DMS 273 treated with DMSO at 0.1 percent for 48 hours (cell line): Measurements from ENCODE around the gene SGSM2.

ENCODE experiments used
- DNase-seq: peaks from one replicate; lab custom pipeline; 2025; lab: John Stamatoyannopoulos, UW

The SGSM2 gene

GRCh38 chr17:2336215-2336851, 968 bp upstream of the SGSM2 start, which contains the start of gene TSR1:
Gene TSR1, minus strand, starts transcription at chr17:2336457. Its CDS starts 30 bp downstream, at chr17:2336427.
- DNase-seq, result peak; percentile 40

GRCh38 chr17:2337544-2338314, 428 bp downstream of the SGSM2 start:
- no peak for DNase-seq

GRCh38 chr17:2338315-2338657, 985 bp downstream of the SGSM2 start:
- no peak for DNase-seq

- no peak for DNase-seq
Observed at GRCh38 chr17:2343421-2343820, 6.1 kb downstream of the SGSM2 start.

DNA sequence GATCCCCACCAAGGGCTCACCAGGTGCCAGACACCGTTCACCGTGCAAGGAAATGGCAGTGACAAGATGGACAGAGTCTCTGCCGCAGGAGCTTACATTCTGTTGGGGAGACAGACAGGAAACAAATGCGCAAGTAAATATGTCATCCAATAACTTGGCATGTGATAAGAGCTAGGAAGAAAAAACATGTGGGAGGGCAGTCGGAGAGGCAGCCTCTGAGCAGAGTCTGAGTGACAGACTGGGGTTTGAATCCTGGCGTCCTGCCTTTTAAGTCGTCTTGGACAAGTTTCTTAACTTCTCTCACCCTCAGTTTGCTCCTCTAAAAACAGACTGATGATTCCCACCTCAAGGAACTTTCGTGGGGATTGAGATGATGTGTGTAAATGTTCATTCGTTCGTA, 7.2 kb downstream of the SGSM2 start:
- no peak for DNase-seq

GRCh38 chr17:2346475-2346874, 9.2 kb downstream of the SGSM2 start:
- DNase-seq, result no peak

DNA sequence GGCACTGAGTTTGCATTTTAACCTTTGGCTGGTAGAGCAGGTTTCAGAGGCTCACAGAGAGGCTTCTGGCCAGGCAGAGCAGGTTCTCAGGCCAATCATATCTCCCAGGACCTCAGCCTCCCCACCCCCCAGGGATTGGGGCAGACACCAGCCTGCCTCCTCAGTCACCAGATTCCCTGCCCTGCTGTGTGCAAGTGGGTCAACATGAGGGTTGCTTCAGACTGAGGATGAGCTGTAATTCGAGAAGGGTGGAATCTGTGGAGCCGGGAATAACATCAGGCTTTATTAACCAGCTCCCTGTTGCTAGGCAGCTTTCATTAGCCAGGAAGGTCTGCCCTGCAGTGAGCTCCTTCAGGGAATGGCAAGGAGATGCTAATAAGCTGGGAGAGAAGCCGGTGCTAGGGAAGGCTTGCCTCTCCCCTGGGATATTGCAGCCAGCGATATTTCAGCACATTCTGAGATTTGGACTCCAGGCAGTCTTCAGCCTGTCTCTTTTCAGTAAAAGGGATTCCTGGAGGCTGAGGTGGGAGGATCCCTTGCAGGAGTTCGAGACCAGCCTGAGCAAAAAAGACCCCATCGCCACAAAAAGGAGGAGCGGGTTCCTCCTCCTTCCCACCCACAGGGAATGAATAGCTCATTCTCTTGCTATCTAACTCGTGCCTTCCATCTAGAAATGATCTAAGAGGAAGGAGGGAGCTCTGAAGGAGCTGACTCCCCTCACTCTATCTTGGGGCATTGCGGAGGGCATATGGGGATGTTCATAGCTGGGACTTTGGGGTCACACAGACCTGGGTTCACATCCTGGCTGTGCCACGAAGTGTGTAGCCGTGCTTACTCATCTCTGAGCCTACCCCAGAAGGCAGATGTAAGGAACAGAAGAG, 10.7 kb downstream of the SGSM2 start:
- peak; percentile 83 for DNase-seq

DNA sequence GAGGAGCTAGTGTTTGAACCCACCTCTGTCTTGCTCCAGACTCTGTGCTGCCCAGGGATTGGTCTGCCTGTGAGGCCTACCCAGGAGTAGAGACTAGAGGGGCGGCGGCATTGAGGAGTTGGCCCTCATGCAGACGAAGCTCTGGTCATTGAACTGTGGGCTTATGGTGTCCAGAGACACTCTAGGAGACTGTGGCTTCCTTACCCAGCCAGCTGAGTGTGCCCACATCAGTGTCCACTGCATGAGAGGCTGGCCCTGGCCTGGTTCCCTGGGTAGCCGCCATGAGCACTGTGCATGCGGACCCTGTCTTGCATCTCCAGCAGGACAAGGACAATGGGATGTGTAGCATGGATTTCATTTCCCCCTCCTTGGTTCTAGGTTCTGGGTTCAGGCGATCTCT, 14.0 kb downstream of the SGSM2 start:
- DNase-seq, result no peak

- DNase-seq, result no peak
Observed at GRCh38 chr17:2354311-2354710, 17.0 kb downstream of the SGSM2 start.

DNA sequence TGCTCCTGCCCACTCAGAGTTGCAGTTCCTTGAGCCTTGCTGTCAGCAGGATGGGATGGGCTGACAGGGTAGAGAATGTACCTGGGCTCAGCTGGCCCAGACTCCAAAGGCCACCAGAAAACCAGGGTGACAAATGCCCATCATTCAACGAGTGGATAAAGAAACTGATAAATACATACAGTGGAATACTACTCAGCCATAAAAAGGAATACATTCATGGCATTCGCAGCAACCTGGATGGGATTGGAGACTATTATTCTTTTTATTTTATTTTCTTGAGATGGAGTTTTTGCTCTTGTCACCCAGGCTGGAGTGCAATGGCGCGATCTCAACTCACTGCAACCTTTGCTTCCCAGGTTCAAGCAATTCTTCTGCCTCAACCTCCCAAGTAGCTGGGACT, 19.9 kb downstream of the SGSM2 start:
- no peak for DNase-seq

- no peak for DNase-seq
Observed at GRCh38 chr17:2357931-2358434, 20.7 kb downstream of the SGSM2 start.

- DNase-seq, result no peak
Observed at GRCh38 chr17:2361010-2361760, 23.9 kb downstream of the SGSM2 start.

GRCh38 chr17:2362016-2362415, 24.7 kb downstream of the SGSM2 start:
- DNase-seq, result no peak

DNA sequence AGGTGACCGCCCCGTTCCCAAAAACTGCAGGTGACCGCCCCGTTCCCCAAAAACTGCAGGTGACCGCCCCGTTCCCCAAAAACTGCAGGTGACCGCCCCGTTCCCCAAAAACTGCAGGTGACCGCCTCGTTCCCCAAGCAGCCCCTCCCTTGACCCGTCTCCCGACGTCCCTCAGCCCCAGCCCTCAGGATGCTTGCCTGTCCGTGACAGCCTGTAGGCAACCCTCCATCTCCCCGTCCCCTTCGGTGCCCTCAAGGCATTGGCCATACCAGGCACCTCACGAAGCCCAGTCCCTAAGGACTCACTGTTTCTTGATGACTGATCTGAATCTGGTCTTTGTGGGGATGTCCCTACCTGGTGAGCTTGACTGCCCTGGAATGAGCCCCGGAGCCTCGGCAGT, 25.1 kb downstream of the SGSM2 start:
- no peak for DNase-seq

GRCh38 chr17:2362881-2363280, 25.6 kb downstream of the SGSM2 start:
- DNase-seq, result no peak

DNA sequence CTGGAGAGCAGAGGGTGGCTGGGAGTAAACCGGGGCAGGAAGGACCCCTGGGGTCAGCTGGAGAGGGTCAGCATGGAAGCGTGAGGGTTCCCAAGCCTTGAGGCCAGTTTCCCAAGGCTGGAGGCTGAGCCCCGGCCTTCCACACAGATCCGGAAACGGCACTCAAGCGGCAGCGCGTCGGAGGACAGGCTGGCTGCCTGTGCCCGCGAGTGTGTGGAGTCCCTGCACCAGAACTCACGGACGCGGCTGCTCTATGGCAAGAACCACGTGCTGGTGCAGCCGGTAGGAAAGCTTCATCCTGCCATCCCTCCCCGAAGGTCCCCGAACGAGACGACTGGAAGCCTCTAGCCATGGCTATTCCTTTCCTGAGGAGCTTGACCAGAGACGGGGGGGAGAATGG, 26.0 kb downstream of the SGSM2 start:
- DNase-seq, result no peak

GRCh38 chr17:2363851-2364762, 26.8 kb downstream of the SGSM2 start:
- DNase-seq, result no peak

DNA sequence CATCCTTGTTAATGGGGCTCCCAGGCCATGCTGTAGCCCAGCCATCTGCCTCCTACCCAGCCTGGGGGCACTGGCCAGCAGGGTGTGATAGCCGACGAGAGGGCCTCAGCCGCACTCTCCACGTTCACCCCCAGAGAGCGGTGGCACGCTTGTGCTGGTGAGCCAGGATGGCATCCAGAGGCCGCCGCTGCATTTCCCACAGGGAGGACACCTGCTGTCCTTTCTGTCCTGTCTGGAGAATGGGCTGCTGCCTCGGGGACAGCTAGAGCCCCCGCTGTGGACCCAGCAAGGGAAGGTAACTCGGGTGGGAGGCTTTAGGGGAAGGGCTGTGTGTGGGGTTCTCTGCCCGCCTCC, 27.4 kb downstream of the SGSM2 start:
- DNase-seq, result no peak

GRCh38 chr17:2365132-2365531, 27.8 kb downstream of the SGSM2 start:
- no peak for DNase-seq

DNA sequence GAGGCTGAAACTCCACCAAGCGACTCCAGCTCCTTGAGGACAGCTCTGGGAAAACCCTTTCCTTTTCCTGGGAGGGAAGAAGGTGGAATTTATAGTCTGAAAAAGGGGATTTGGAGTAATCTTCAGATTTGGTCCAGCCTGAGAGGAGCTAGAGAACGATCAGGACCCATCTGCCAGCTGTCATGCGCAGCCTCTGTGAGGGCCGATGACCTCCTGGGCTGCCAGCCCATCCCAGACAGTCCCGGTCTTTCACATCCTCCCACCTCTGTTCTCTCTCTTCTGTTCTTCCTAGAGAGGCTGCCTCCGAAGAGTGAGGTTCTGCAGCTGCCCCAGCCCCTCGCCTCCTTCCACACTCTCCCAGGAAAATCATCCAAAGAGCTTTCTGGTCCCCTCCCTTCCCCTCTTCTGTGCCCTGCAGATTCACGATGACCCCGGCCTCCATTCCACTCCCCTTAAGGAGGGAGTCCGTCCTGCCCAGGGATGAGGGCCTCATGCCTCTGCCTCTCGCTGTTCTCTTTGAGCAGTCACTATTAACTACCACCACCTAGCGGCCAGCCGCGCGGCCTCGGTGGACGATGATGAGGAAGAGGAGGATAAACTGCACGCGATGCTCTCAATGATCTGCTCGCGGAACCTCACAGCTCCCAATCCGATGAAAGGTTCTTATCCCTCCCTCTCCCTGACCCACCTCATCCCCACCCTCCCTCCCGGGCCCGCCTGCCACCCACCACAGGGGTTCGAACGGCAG, 29.6 kb downstream of the SGSM2 start:
- DNase-seq, result no peak
